Measurements from ENCODE around the gene FAM110A. TPM values are rescaled to one million over a fixed set of nuclear protein-coding genes. Genes with fewer than 3 reads are reported as not detected.
"Not testable (repeated sequence)": the region's sequence is repeated elsewhere in the genome, so short reads cannot be mapped to it uniquely, and the experiment has no call there.

The FAM110A gene
- total and polyA plus RNA-seq, 2 experiments from 2014 or later, result 30.2 to 34.4 TPM

DNA sequence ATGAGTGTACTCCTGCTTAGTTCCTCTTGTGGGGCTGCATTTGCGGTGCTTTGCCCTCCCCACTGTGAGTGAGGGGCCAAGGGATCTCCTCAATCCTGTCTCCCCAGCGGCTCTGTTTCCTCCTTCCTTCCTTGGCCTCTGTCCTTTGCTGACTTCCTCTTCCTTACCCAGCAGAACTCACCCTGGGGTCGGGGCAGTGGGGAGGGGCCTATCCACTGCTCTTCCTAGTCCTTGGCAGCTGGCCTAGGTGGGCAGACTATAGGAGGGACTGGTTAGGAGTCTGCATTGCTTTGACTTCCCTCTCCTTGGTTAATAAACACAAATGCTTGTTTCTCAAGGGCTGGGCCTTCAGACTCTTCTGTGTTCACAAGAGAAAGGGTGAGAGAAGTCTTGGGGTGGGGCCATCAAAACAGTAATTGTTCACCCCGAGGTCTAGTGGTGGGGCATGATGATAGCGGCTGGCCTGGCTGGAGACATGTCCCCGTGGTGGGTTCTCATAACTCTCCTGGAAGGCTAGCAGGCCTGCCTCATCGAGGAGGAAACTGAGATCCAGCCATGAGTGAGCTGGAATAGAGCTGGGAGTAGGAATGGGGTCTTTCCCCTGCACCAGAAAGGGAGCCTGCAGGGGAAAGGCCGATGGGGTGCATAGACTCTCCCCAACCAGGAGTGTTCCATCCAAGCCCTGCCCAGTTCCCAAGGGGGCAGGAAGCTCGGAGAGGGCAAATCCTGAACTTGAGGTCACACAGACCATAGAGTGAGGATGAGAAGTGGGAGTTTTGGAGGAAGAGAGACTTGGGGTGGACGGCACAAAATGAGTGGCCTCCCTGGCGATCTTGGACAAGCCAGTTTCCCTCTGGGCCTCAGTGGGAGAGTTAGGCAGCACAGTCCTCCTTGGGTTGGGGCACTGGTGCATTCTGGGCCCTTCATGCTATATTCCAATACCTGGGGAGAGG, 12.7 kb downstream of the FAM110A start:
- TF ChIP-seq, protein P1, sequence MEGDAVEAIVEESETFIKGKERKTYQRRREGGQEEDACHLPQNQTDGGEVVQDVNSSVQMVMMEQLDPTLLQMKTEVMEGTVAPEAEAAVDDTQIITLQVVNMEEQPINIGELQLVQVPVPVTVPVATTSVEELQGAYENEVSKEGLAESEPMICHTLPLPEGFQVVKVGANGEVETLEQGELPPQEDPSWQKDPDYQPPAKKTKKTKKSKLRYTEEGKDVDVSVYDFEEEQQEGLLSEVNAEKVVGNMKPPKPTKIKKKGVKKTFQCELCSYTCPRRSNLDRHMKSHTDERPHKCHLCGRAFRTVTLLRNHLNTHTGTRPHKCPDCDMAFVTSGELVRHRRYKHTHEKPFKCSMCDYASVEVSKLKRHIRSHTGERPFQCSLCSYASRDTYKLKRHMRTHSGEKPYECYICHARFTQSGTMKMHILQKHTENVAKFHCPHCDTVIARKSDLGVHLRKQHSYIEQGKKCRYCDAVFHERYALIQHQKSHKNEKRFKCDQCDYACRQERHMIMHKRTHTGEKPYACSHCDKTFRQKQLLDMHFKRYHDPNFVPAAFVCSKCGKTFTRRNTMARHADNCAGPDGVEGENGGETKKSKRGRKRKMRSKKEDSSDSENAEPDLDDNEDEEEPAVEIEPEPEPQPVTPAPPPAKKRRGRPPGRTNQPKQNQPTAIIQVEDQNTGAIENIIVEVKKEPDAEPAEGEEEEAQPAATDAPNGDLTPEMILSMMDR (IDR thresholded peaks at IDR 0.05; ENCODE audit: low read depth, low read length), result no peak
- Histone ChIP-seq H3K9me3 (ENCODE audit: low read depth) (no peaks in the 10 kb centered on the region), H3K27ac (no peak overlapping the region), H3K4me3 (no peak overlapping the region), H3K36me3 (no peaks in the 10 kb centered on the region), H3K27me3 (no peaks in the 10 kb centered on the region), H3K4me1 (ENCODE audit: low read depth) (peaks cover 33% of the 10 kb centered on the region)
- no peak for DNase-seq (ENCODE audit: low read depth in 1 of 2, low spot score in 1 of 2)

DNA sequence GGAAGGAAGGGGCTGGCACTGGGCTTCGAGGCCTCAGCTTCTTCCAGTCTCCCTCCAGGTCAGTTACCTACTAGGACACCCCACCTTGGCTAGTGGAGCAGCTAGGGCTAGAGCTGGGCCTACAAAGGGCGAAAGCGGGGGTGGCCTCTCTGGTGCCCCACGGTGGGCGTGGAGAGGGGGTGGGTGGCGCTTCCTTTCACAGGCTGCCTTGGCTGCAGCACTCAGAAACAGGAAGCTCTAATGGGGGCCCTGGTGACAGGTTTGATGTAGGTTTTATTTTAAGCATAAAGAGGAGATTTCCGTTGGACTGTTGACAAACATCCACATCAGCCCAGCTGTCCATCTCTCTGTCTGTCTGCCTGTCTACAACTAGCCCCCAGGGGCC, 13.4 kb downstream of the FAM110A start:
- no peaks in the 10 kb centered on the region for H3K9me3 ChIP-seq (ENCODE audit: low read depth)
- H3K36me3 ChIP-seq, result no peaks in the 10 kb centered on the region
- no peaks in the 10 kb centered on the region for H3K27me3 ChIP-seq
- TF ChIP-seq, protein P1 (IDR thresholded peaks at IDR 0.05; ENCODE audit: low read depth, low read length), result no peak
- DNase-seq (ENCODE audit: low read depth in 1 of 2, low spot score in 1 of 2), result no peak
- no peak overlapping the region for H3K27ac ChIP-seq
- peaks cover 27% of the 10 kb centered on the region for H3K4me1 ChIP-seq (ENCODE audit: low read depth)
- H3K4me3 ChIP-seq, result no peak overlapping the region

DNA sequence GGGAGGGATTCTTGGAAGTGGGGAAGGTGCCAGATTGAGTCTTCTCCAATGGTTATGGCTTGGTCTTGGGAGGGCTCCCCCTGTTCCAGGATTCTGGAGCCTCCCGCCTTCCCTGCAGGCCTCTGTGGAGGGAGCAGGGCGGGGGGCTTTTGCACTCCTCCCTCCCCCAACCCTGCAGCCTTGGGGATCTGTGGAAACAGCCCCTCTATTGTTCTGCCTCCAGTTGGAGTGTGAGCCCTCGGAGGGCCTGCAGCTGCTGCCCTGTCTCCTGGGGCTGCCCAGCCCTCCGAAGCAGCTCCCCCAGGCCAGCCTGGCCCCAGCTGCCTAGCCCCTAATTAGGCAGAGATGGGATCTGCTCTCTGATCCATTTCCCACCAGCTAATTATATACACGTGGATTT, 14.7 kb downstream of the FAM110A start:
- H3K27ac ChIP-seq, result no peak overlapping the region

DNA sequence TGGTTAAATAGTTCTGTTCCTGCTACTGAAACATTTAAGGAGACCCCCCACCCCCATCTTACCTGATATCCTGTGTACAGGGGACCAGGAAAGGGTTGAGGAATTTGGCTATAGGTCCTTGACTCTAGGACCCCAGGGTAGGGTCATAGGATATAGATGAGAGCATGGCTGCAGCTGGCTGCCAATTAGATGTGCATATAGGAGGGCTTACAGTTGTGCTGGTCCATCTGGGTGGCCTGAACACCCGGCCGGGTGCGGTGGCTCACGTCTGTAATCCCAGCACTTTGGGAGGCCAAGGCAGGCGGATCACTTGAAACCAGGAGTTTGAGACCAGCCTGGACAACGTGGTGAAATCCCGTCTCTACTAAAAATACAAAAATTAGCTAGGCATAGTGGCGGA, 15.2 kb downstream of the FAM110A start:
- not testable (repeated sequence) for H3K36me3 ChIP-seq; DNase-seq (ENCODE audit: low read depth in 1 of 2, low spot score in 1 of 2); H3K27me3 ChIP-seq; H3K27ac ChIP-seq; H3K9me3 ChIP-seq (ENCODE audit: low read depth); H3K4me3 ChIP-seq
- H3K4me1 ChIP-seq (ENCODE audit: low read depth), result peaks cover 13% of the 10 kb centered on the region

More for the DNA sequence above, 14.7 kb downstream of the FAM110A start:
- DNase-seq (ENCODE audit: low read depth in 1 of 2, low spot score in 1 of 2), result no peak
- no peaks in the 10 kb centered on the region for H3K27me3 ChIP-seq
- TF ChIP-seq, protein P1 (IDR thresholded peaks at IDR 0.05; ENCODE audit: low read depth, low read length), result no peak
- H3K4me1 ChIP-seq (ENCODE audit: low read depth), result peaks cover 14% of the 10 kb centered on the region
- no peaks in the 10 kb centered on the region for H3K36me3 ChIP-seq
- no peak overlapping the region for H3K4me3 ChIP-seq
- no peaks in the 10 kb centered on the region for H3K9me3 ChIP-seq (ENCODE audit: low read depth)

DNA sequence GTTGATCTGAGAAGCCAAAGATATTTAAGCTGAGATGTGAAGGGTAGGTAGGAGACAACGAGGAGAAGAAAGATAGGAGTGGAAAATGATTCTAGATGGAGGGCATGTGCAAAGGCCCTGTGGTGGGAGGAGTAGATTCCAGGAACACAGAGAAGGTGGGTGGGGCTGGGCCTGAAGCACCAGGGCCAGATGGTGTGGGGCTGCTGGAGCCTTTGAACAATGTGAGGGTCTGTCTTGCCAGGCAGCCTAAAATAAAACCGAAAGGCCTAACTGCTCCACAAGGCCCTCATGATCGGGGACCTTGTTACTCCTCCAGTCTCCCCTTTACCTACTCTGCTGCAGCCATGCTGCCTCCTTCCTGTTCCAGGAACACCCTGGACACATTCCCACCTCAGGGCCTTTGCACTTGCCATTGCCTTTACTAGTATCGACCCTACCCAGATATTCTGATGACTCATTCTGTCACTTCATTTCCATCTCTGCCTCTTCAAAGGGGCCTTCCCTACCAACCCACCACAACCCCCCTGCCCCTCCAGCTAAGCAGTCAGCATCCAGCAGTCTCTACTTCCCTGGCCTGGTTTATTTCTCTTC, 20.0 kb downstream of the FAM110A start:
- no peaks in the 10 kb centered on the region for H3K9me3 ChIP-seq (ENCODE audit: low read depth)
- TF ChIP-seq, protein P1 (IDR thresholded peaks at IDR 0.05; ENCODE audit: low read depth, low read length), result no peak
- no peaks in the 10 kb centered on the region for H3K4me1 ChIP-seq (ENCODE audit: low read depth)
- H3K27me3 ChIP-seq, result no peaks in the 10 kb centered on the region
- DNase-seq (ENCODE audit: low read depth in 1 of 2, low spot score in 1 of 2), result no peak
- peak overlapping the region; percentile 10 for H3K27ac ChIP-seq
- H3K4me3 ChIP-seq, result no peak overlapping the region
- no peaks in the 10 kb centered on the region for H3K36me3 ChIP-seq

DNA sequence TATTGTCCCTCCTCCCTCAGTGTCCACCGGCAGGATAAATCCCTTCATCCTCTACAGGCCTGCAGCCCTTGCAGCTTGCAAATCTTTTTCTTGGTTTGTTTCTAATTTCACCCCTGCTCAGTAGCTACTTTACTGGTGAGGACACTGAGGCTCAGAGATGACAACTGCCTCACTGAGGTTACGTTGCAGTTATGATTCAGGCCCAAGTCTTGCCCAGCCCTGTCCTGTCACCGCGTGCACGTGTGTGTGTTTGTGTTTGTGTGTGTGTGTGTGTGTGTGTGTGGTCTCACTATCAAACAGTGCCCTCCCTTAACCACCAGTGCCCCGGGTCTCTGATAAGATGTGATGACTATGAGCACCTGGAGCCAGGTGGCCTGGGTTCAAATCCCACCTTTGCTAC, 21.1 kb downstream of the FAM110A start:
- Histone ChIP-seq H3K4me1 (ENCODE audit: low read depth) (no peaks in the 10 kb centered on the region), H3K36me3 (no peaks in the 10 kb centered on the region), H3K4me3 (no peak overlapping the region), H3K27me3 (no peaks in the 10 kb centered on the region), H3K27ac (no peak overlapping the region), H3K9me3 (ENCODE audit: low read depth) (no peaks in the 10 kb centered on the region)
- no peak for DNase-seq (ENCODE audit: low read depth in 1 of 2, low spot score in 1 of 2)
- TF ChIP-seq, protein P1 (IDR thresholded peaks at IDR 0.05; ENCODE audit: low read depth, low read length), result no peak
